IPS DF 6.9 (cell line): ENCODE measurements around the gene CWF19L2.
"Not testable (repeated sequence)": the region's sequence is repeated elsewhere in the genome, so short reads cannot be mapped to it uniquely, and the experiment has no call there.

Experiments used
- DNase-seq: peaks from one replicate; pipeline ENCODE4 v3.0.0-alpha.2; 2013; ENCODE audit warnings: low read depth, low spot score
- H3K27ac ChIP-seq: one replicate; pipeline ENCODE4 v1.5.1; 2013; ENCODE audit warnings: low read length, control low read depth
- H3K27me3 ChIP-seq: 2 replicates; pipeline ENCODE4 v1.6.1; 2013; ENCODE audit warnings: mild to moderate bottlenecking, low read length; ENCODE audit not compliant: control insufficient read depth, insufficient read depth
- H3K36me3 ChIP-seq: 2 replicates; pipeline ENCODE4 v1.6.1; 2013; ENCODE audit warnings: low read length; ENCODE audit not compliant: control insufficient read depth, insufficient read depth
- H3K4me1 ChIP-seq: 2 replicates; pipeline ENCODE4 v1.6.1; 2013; ENCODE audit warnings: low read length; ENCODE audit not compliant: control insufficient read depth, insufficient read depth
- H3K4me3 ChIP-seq: 2 replicates; pipeline ENCODE4 v1.5.1; 2013; ENCODE audit warnings: mild to moderate bottlenecking, low read length
- H3K9me3 ChIP-seq: 2 replicates; pipeline ENCODE4 v1.6.1; 2013; ENCODE audit warnings: low read length, inconsistent platforms; ENCODE audit not compliant: control insufficient read depth, insufficient read depth
- WGBS: extraction: QIAGEN DNeasy Blood & Tissue Kit; methylation state at CpG from one replicate; pipeline ENCODE4 v1.1.7; 2013; ENCODE audit warnings: mixed read lengths, missing lambda C conversion rate; ENCODE audit not compliant: insufficient read length, insufficient coverage; 5-methylcytosine and 5-hydroxymethylcytosine counted together

The CWF19L2 gene

GRCh38 chr11:107477820-107478219, 20.2 kb upstream of the CWF19L2 start:
- no peak overlapping the region for H3K4me3 ChIP-seq
- no CpG with 5 or more reads among the region's 3 CpGs for WGBS
- H3K27me3 ChIP-seq = no peaks in the 10 kb centered on the region
- no peaks in the 10 kb centered on the region for H3K4me1 ChIP-seq
- no peak overlapping the region for H3K27ac ChIP-seq
- H3K9me3 ChIP-seq = no peaks in the 10 kb centered on the region
- DNase-seq = no peak
- no peaks in the 10 kb centered on the region for H3K36me3 ChIP-seq

GRCh38 chr11:107473792-107474191, 16.2 kb upstream of the CWF19L2 start:
- Histone ChIP-seq H3K4me3 (no peak overlapping the region), H3K27me3 (no peaks in the 10 kb centered on the region), H3K27ac (no peak overlapping the region), H3K9me3 (no peaks in the 10 kb centered on the region), H3K4me1 (no peaks in the 10 kb centered on the region), H3K36me3 (no peaks in the 10 kb centered on the region)
- DNase-seq = no peak
- WGBS = no CpG with 5 or more reads among the region's 3 CpGs

GRCh38 chr11:107472966-107473365, 15.3 kb upstream of the CWF19L2 start:
- Histone ChIP-seq H3K27me3 (no peaks in the 10 kb centered on the region), H3K4me3 (no peak overlapping the region), H3K4me1 (no peaks in the 10 kb centered on the region), H3K36me3 (no peaks in the 10 kb centered on the region), H3K27ac (no peak overlapping the region), H3K9me3 (no peaks in the 10 kb centered on the region)
- no peak for DNase-seq
- WGBS = no CpG with 5 or more reads among the region's 1 CpG

- no CpG with 5 or more reads among the region's 3 CpGs for WGBS
- Histone ChIP-seq H3K36me3 (no peaks in the 10 kb centered on the region), H3K27me3 (no peaks in the 10 kb centered on the region), H3K4me3 (no peak overlapping the region), H3K27ac (no peak overlapping the region), H3K4me1 (no peaks in the 10 kb centered on the region), H3K9me3 (no peaks in the 10 kb centered on the region)
- DNase-seq = no peak
Observed at GRCh38 chr11:107468596-107468995, 11.0 kb upstream of the CWF19L2 start.

- Histone ChIP-seq H3K4me3 (no peak overlapping the region), H3K27me3 (no peaks in the 10 kb centered on the region), H3K9me3 (no peaks in the 10 kb centered on the region), H3K36me3 (no peaks in the 10 kb centered on the region), H3K4me1 (no peaks in the 10 kb centered on the region), H3K27ac (no peak overlapping the region)
- DNase-seq = no peak
- WGBS = no CpG with 5 or more reads among the region's 1 CpG
Observed at GRCh38 chr11:107467696-107468095, 10.1 kb upstream of the CWF19L2 start.

- H3K9me3 ChIP-seq, H3K27ac ChIP-seq, H3K27me3 ChIP-seq, H3K36me3 ChIP-seq, DNase-seq, H3K4me3 ChIP-seq, H3K4me1 ChIP-seq: not testable (repeated sequence)
- WGBS = no CpG with 5 or more reads among the region's 10 CpGs
Observed at GRCh38 chr11:107466275-107466866, 8.7 kb upstream of the CWF19L2 start.

GRCh38 chr11:107457205-107457557, 444 bp downstream of the CWF19L2 start:
- Histone ChIP-seq H3K4me3 (peak overlapping the region; percentile 100), H3K27ac (no peak overlapping the region), H3K9me3 (no peaks in the 10 kb centered on the region), H3K4me1 (no peaks in the 10 kb centered on the region), H3K36me3 (0 out of 2 replicates have a peak, but pooled peaks cover 3% of the 10 kb centered on the region), H3K27me3 (no peaks in the 10 kb centered on the region)
- WGBS = no CpG with 5 or more reads among the region's 6 CpGs
- no peak for DNase-seq

GRCh38 chr11:107453594-107454286, 3.9 kb downstream of the CWF19L2 start:
- Histone ChIP-seq H3K36me3 (0 out of 2 replicates have a peak, but pooled peaks cover 3% of the 10 kb centered on the region), H3K4me1 (no peaks in the 10 kb centered on the region), H3K27me3 (no peaks in the 10 kb centered on the region), H3K4me3 (no peak overlapping the region), H3K27ac (no peak overlapping the region), H3K9me3 (no peaks in the 10 kb centered on the region)
- no CpG with 5 or more reads among the region's 5 CpGs for WGBS
- DNase-seq = no peak

- DNase-seq = no peak
- H3K36me3 ChIP-seq = no peaks in the 10 kb centered on the region
- H3K9me3 ChIP-seq = no peaks in the 10 kb centered on the region
- no CpG with 5 or more reads among the region's 3 CpGs for WGBS
- H3K27ac ChIP-seq = no peak overlapping the region
- H3K4me3 ChIP-seq = no peak overlapping the region
- H3K27me3 ChIP-seq = no peaks in the 10 kb centered on the region
- H3K4me1 ChIP-seq = no peaks in the 10 kb centered on the region
Observed at GRCh38 chr11:107446822-107447431, 10.7 kb downstream of the CWF19L2 start.

GRCh38 chr11:107442715-107443215, 14.9 kb downstream of the CWF19L2 start:
- H3K36me3 ChIP-seq = no peaks in the 10 kb centered on the region; the same call in 1 of the 2 replicates
- WGBS = no CpG with 5 or more reads among the region's 1 CpG

More at GRCh38 chr11:107442715-107443215, 14.9 kb downstream of the CWF19L2 start:
- Histone ChIP-seq H3K9me3 (no peaks in the 10 kb centered on the region), H3K27ac (no peak overlapping the region), H3K27me3 (no peaks in the 10 kb centered on the region), H3K4me3 (no peak overlapping the region), H3K4me1 (no peaks in the 10 kb centered on the region)
- DNase-seq = no peak
